A673 (cell line): Measurements from ENCODE around the gene CIAO2A. TPM values are rescaled to one million over a fixed set of nuclear protein-coding genes. Genes with fewer than 3 reads are reported as not detected.
"Not testable (repeated sequence)": the region's sequence is repeated elsewhere in the genome, so short reads cannot be mapped to it uniquely, and the experiment has no call there.

Source experiments
- BruUV-seq: library from RNA; stranded (reverse); fragments of 400-500 nt; replicated peaks from 2 replicates; lab custom pipeline; 2021; lab: Mats Ljungman, UMichigan
- CTCF ChIA-PET: fragments of 300-600 bp; sonication (Branson Sonifier 250); formaldehyde crosslinking; loops from one replicate; lab custom pipeline; 2022; ENCODE audit warnings: antibody characterized with exemption; lab: Charles Lee
- POLR2A ChIA-PET: fragments of 300-600 bp; sonication (Branson Sonifier 250); formaldehyde crosslinking; loops from one replicate; lab custom pipeline; 2022; ENCODE audit warnings: antibody characterized with exemption; ENCODE audit not compliant: low non-redundant PET; lab: Charles Lee
- DNase-seq: peaks from one replicate; pipeline ENCODE4 v3.0.0-alpha.2; 2015; ENCODE audit warnings: low spot score
- H3K27ac ChIP-seq: fragments of 200-600 bp; sonication (generic); 2 replicates; pipeline ENCODE4 v1.5.1; 2016; ENCODE audit warnings: mixed run types, low read depth, mild to moderate bottlenecking, mixed read lengths, antibody characterized with exemption, low read length; ENCODE audit not compliant: poor library complexity, severe bottlenecking
- H3K27me3 ChIP-seq: fragments of 200-600 bp; sonication (generic); replicated peaks from 2 replicates; pipeline ENCODE4 v1.6.1; 2017; ENCODE audit warnings: mixed run types, low read depth, mild to moderate bottlenecking, mixed read lengths, antibody characterized with exemption, low read length; ENCODE audit not compliant: insufficient read depth, poor library complexity
- H3K36me3 ChIP-seq: fragments of 200-600 bp; sonication (generic); 2 replicates; pipeline ENCODE4 v1.6.1; 2016; ENCODE audit warnings: mixed run types, mild to moderate bottlenecking, mixed read lengths, antibody characterized with exemption, low read length; ENCODE audit not compliant: insufficient read depth, poor library complexity, severe bottlenecking
- H3K4me1 ChIP-seq: fragments of 200-600 bp; sonication (generic); 2 replicates; pipeline ENCODE4 v1.6.1; 2017; ENCODE audit warnings: mixed run types, mild to moderate bottlenecking, mixed read lengths, antibody characterized with exemption, low read length; ENCODE audit not compliant: insufficient read depth, poor library complexity, severe bottlenecking
- H3K4me3 ChIP-seq: fragments of 200-600 bp; sonication (generic); 2 replicates; pipeline ENCODE4 v1.5.1; 2016; ENCODE audit warnings: low read depth, mixed run types, mild to moderate bottlenecking, mixed read lengths, low read length; ENCODE audit not compliant: poor library complexity, severe bottlenecking
- H3K9me3 ChIP-seq: fragments of 200-600 bp; sonication (generic); 2 replicates; pipeline ENCODE4 v1.6.1; 2016; ENCODE audit warnings: mixed run types, low read depth, mild to moderate bottlenecking, mixed read lengths, antibody characterized with exemption, low read length; ENCODE audit not compliant: poor library complexity, severe bottlenecking
- EZH2 ChIP-seq: fragments of 200-600 bp; sonication (generic); IDR thresholded peaks from 2 replicates; pipeline ENCODE4 v1.6.1; 2017; ENCODE audit warnings: borderline replicate concordance, low read depth, mild to moderate bottlenecking, mixed read lengths, antibody characterized with exemption, low read length; ENCODE audit not compliant: poor library complexity, severe bottlenecking
- intact Hi-C: fragments of 100-400 bp; cut with micrococcal nuclease; formaldehyde crosslinking; loops from one replicate; pipeline ENCODE4 v1.10.0; 2022; ENCODE audit not compliant: unreplicated experiment
- total RNA-seq: library from RNA; stranded (reverse); gene quantifications from 2 replicates; pipeline ENCODE4 v1.2.3, GENCODE V29; 2021
- TF ChIP-seq, protein P1 (sequence below): fragments of 300-800, 200-600 bp; sonication (generic); conservative IDR thresholded peaks from 2 replicates; pipeline ENCODE4 v1.5.1; 2017; ENCODE audit warnings: low read depth, mild to moderate bottlenecking, antibody characterized with exemption, low read length, moderate library complexity, mixed read lengths

CIAO2A gene
- total RNA-seq, 1 experiment from 2014 or later, result 75.6 TPM

DNA sequence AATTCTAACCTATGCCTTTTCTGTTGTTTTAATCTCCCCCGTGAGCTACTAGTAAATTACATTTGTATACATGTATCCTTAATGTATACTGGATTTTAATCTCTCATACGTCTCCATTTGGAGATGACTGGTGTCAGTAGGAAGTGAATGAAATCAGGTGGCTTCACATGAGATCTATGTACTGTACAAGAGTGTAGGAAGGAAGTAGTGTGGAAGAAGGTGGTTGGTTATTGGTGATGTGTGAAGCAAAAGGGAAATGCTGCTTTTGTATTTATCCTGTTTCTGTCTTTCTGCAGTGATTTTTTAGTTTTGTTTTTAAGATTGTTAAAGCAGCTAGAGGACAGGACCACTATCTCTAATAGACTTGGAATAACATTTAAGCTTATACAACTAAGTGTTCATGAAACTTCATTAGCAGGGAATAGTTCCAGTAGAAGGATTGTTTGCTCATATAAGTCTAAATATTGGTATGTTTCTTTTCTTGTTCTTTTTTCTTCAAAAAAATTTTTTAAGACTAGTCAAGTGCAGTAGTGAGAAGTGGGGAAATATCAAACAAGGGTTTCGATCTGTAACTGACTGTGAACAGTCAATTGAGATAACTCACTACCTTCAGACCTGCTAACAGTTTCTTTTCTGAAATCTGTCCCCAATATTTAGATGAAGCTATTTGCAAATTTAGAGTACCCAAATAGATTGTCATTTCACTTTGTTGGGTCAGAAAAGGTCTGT is 17.5 kb upstream of the CIAO2A start:
- POLR2A ChIA-PET, result no interaction called here
- intact Hi-C loops, result no loop called here

DNA sequence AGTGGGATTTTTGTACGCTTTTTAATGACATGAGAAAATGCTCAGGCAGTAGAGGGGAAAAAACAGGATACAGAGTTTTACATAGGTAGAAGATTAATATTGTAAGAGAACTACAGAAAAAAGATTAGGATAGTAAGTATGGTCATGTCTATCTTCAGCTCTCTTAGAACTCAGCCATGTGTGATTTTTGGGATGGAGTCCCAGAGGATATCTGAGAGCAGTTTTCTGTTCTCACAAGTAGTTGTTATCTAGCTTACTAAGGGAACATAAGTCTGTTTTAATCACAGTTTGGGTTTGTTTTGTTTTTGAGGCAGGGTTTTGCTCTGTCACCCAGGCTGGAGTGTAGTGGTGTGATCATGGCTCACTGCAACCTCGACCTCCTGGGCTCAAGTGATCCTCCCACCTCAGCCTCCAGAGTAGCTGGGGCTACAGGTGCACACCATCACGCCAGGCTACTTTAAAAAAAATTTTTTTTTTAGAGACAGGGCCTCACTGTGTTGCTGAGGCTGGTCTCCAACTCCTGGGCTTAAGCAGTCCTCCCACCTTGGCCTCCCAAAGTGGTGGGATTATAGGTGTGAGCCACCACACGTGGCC is 16.6 kb upstream of the CIAO2A start:
- BruUV-seq, CTCF ChIA-PET, H3K27me3 ChIP-seq, H3K27ac ChIP-seq, intact Hi-C loops, POLR2A ChIA-PET, DNase-seq, H3K4me1 ChIP-seq, H3K9me3 ChIP-seq, H3K4me3 ChIP-seq: not testable (repeated sequence)
- peaks cover 10% of the 10 kb centered on the region for H3K36me3 ChIP-seq

More for the DNA sequence above, 17.5 kb upstream of the CIAO2A start:
- TF ChIP-seq, protein P1, sequence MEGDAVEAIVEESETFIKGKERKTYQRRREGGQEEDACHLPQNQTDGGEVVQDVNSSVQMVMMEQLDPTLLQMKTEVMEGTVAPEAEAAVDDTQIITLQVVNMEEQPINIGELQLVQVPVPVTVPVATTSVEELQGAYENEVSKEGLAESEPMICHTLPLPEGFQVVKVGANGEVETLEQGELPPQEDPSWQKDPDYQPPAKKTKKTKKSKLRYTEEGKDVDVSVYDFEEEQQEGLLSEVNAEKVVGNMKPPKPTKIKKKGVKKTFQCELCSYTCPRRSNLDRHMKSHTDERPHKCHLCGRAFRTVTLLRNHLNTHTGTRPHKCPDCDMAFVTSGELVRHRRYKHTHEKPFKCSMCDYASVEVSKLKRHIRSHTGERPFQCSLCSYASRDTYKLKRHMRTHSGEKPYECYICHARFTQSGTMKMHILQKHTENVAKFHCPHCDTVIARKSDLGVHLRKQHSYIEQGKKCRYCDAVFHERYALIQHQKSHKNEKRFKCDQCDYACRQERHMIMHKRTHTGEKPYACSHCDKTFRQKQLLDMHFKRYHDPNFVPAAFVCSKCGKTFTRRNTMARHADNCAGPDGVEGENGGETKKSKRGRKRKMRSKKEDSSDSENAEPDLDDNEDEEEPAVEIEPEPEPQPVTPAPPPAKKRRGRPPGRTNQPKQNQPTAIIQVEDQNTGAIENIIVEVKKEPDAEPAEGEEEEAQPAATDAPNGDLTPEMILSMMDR, result no peak
- no peak for TF ChIP-seq EZH2
- Histone ChIP-seq H3K4me1 (no peaks in the 10 kb centered on the region), H3K36me3 (peaks cover 10% of the 10 kb centered on the region), H3K9me3 (no peaks in the 10 kb centered on the region), H3K27me3 (no peaks in the 10 kb centered on the region), H3K27ac (no peak overlapping the region), H3K4me3 (no peak overlapping the region)
- DNase-seq, result no peak
- BruUV-seq, result no TSS peak
- CTCF ChIA-PET, result no interaction called here

DNA sequence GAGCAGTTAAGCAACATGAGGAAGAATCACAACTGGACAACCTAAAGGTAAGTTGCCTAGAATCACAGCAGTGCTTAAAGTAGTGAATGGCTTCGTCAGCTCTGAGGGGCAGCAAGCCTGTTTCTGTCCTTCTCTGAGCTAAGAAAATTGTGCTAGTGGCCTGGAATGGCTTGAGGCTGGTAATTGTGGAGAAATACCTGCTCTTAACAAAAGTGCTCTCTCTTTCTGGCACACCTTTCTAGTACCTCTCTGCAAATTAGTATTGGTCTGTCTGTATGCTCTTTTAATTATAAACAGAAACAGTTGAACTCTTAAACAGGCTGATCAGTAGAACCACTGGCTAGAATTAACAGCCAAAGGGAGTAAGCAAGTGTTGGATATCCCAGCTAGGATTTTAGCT is 13.7 kb upstream of the CIAO2A start:
- no TSS peak for BruUV-seq
- intact Hi-C loops, result no loop called here
- CTCF ChIA-PET, result no interaction called here

More for the DNA sequence above, 13.7 kb upstream of the CIAO2A start:
- no peak overlapping the region for H3K27ac ChIP-seq
- H3K36me3 ChIP-seq, result no peaks in the 10 kb centered on the region
- TF ChIP-seq, protein P1, result no peak
- no peak for TF ChIP-seq EZH2
- no peak overlapping the region for H3K4me3 ChIP-seq
- DNase-seq, result no peak
- H3K27me3 ChIP-seq, result no peaks in the 10 kb centered on the region
- H3K9me3 ChIP-seq, result no peaks in the 10 kb centered on the region
- POLR2A ChIA-PET, result no interaction called here
- H3K4me1 ChIP-seq, result peaks cover 12% of the 10 kb centered on the region
